ENCODE data around the gene TXNDC8.
A peak's percentile ranks its signal among the peaks of the same experiment; 100 is the strongest.
"Not testable (repeated sequence)": the region's sequence is repeated elsewhere in the genome, so short reads cannot be mapped to it uniquely, and the experiment has no call there.

Gene TXNDC8

DNA sequence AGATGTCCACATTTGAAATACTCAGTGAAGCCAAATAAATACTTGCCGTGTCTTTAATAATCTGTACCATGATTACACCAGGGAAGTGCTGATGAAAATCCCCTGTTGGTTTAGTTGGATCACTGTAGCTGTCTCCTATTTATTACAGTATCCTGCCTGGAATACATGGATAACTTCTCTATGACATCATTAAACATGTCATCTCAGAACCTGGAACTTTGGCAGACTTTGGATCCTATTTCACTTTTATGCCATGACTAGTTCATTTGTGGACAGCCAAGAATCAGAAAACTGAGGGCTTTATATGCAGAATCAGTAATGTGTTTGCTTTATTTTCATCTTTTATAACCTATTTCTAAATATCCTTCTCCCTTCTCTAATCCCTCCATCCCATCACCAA lies at the start of gene TXNDC8:
TSS of gene TXNDC8 (minus strand) at position 137 of the 400 bp plus-strand sequence.
- DNase-seq (ENCODE audit: low spot score): peak; percentile 45

DNA sequence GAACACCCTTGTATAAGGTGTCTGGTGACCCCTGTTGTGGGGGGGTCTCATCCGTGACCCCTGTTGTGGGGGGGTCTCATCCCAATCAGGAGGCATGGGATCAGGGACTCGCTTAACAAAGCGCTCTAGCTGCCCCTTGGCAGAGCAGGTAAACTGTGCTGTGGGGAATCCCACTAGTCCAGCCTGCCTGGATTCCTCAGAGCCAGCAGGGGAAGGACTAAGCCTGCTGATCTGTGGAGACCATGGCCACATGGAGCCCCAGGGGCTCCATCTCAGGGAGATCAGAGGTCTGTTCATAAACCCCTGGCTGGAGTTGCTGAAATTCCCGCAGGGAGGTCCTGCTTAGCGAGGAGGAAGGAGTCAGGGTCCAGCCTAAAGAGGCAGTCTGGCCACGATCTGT lies 45.8 kb upstream of the TXNDC8 start:
- DNase-seq (ENCODE audit: low spot score): no peak

DNA sequence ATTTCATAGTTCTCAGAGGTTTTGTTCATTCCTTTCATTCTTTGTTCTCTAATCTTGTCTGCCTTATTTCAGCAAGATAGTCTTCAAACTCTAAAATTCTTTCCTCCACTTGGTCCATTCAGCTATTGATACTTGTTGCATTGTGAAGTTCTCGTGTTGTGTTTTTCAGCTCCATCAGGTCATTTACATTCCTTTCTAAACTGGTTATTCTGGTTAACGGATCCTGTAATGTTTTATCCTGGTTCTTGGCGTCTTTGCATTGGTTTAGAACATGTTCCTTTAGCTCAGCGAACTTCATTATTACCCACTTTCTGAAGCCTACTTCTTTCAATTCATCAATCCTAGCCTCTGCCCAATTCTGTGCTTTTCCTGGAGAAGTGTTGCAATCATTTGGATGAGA lies 45.1 kb upstream of the TXNDC8 start:
- DNase-seq (ENCODE audit: low spot score): no peak

DNA sequence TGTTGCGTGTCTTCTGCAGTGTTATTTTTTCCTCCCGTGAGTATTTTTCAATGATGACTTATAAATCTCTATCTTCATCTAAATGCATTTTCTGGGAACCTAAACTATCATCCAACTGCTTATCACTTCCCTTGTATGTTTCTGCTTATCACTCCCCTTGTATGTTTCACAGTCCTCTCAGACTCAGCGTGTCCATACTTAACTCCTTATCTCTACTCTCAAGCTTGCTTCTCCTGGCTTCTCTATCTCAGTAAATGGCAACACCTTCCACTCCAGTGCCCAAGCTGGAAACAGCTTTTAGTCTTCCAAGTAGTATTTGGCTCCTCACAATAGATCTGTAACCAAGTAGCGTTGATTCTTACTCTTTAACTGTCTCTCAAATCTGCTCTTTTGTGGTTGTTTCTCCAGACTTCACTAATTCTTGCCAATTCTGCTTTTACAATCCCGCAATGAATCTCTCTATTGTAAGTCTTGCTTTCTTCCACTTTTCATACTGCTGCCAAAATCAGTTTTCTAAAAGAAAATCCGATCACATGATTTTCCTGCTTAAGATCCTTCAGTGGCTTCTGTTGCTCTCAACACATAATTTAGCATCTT lies 33.8 kb upstream of the TXNDC8 start:
- DNase-seq (ENCODE audit: low spot score): no peak

DNA sequence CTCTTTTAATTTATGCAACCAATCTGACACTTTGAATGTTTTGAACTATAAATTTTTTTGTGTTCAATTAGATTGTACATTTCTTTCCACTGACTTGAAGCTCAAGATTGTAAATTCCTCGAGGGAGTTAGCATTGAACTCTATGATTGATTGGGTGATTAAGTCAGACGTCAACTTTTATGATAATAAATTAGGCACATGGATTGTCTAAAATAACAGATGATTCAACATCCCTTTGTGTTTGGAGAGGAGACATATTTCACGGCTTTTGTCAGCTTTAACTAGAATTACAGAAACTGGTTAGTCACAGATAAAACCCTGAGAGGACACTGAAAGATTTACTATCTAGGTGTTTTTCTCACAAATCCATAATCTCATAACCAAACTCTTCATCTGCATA lies 32.7 kb upstream of the TXNDC8 start:
- peak; percentile 11 for DNase-seq (ENCODE audit: low spot score)

DNA sequence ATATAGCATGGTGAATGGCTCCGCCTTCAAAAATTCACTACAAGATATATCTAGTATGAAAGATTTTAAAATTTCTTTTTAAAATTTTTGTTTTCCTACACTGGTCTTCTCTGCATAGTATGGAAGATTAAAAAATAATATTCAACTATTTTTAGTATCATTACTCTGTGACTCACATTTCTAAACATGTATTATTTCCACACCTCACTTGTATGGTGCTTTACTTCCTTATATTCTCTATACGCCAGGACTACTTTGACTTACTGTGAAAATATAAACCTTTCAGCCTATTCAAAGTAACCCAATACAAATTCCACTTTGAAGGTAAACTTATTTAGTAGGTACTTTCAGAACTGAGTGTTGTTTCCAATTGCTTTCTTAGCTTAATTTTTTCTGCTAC lies 26.8 kb upstream of the TXNDC8 start:
- DNase-seq (ENCODE audit: low spot score): no peak

DNA sequence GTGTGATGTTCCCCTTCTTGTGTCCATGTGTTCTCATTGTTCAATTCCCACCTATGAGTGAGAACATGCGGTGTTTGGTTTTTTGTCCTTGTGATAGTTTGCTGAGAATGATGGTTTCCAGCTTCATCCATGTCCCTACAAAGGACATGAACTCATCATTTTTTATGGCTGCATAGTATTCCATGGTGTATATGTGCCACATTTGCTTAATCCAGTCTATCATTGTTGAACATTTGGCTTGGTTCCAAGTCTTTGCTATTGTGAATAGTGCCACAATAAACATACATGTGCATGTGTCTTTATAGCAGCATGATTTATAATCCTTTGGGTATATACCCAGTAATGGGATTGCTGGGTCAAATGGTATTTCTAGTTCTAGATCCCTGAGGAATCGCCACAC lies 21.3 kb upstream of the TXNDC8 start:
- DNase-seq (ENCODE audit: low spot score): not testable (repeated sequence)

DNA sequence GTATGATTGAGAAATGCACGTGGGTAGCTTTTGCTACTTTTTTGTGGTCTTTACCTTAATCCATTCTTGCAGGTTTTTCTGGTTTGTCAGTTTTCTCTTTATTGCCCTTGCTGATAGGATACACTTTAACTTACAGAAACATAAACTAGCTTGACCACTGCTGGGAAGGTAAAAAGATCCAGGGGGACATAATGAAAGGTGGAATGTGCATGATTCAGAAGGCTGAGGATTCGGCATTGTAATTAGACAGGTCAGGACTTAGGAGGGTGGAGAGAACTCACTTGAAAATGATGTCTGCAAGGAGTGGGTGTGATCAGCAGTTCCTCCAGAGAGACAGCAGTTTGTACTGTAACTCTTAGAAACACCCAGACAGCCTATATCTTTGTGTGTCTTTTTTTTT lies 19.8 kb upstream of the TXNDC8 start:
- DNase-seq (ENCODE audit: low spot score): no peak

DNA sequence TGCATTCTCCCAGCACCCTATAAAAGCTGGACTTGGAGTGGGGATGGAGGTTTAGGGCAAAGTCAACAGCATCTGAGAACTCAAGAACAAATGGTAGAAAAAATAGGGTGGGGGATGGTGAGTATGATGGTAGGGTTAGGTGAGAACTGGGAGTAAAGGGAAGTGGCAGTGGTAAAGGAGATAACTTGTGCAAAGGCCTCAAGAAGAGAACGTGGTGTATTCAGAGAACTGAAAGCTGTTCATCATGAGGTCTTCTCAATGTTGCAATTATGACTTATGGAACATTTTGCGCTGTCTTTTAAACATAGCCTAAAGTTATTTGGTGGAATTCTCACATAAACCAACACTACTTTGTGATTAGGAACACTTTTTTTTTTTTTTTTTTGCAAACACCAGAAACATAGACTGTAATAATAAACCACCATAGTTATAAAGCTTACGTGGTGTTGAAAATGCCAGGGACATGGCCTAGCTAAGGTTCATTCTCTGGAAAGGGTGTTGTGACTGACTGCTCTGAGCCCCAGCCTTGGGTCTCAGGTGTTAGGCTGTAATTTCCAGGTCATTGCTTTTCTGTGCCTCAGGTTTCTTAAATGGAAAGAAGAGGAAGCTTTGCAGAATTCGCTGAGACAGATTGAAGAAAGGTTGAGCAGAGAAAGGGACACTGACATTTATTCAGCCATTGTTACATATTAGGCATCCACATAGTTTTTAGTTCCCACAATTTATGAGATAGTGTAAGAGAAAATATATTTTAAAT lies 19.2 kb upstream of the TXNDC8 start:
- DNase-seq (ENCODE audit: low spot score): no peak

DNA sequence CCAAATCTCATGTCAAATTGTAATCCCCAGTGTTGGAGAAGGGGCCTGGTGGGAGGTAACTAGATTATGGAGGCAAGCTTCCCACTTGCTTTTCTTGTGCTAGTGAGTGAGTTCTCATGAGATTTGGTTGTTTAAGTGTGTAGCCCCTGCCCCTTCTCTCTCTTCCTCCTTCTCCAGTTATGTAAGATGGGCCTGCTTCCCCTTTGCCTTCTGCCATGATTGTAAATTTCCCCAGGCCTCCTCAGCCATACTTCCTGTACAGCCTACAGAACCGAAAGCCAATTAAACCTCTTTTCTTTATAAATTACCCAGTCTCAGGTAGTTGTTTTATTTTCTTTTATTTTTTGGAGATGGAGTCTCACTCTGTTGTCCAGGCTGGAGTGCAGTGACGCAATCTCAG lies 18.2 kb upstream of the TXNDC8 start:
- no peak for DNase-seq (ENCODE audit: low spot score)

DNA sequence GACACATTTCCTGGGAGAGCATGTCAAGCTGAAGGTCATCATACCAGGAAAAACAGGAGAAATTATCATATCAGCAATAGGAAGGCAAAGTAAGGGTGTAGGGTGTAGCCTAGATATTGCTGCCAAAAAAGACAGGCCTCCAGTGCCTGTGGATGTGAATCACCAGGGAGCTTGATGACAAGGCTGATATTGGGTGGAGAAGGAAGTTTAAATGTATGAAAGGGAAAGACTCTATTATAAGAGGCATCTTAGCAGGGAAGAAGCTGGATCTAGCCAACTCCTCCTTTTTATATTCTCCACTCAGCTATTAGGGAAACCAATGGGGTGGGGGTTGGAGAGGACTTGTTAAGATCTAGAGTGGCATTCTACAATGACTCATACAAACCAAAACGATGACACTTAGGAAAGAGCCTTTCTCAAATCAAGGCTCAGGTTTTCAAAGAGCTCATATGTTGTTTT lies 13.4 kb upstream of the TXNDC8 start:
- peak; percentile 82 for DNase-seq (ENCODE audit: low spot score)

DNA sequence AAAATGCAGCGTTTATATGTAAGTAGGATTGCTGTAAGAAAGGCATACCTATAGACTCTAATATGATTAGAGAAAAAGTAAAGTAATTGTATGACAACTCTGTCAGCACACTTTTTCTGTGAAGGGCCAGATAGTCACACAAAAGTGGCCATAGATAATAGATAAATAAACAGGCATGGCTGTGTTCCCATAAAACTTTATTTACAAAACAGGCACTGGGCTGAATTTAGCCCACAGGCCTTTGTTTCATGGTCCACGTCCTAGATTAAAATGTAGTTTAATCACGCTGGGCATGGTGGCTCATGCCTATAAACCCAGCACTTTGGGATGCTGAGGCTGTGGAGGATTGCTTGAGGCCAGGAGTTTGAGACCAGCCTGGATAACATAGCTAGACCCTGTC lies 8.7 kb upstream of the TXNDC8 start:
- DNase-seq (ENCODE audit: low spot score): no peak

DNA sequence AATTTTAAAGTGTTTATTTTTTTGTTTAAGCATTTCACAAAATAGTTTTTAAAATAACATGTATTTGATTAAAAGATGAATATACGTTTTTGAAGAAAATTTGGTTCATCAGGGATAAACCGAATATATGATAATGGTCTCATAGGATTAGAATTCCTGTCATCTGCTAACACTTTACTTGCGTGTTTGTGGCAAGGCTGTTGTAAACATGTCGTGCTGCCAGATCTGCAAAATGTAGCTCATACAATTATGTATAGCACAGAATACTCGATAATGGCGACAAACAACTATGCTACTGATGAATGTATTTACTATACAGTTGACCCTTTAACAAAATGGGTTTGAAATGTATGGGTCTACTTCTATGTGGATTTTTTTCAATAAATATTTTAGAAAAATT lies 7.2 kb upstream of the TXNDC8 start:
- DNase-seq (ENCODE audit: low spot score): no peak

DNA sequence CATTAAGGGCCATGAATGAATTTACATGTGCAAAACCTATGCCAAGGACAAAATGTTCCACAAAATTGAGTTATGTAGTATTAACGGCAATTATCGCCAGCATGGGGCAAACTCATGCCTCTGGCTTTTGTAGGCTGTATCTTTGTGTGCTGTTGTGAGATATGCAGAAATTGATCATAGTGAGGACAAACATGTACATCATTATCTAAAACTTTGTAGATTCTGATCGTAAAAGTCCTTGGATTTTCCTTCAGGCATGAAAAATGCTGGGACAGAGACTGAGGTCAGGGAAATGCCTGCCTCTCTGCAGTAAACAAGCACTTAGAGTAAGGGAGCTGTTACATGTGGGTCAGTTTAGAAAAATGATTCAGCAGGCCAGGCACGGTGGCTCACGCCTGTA lies 5.9 kb upstream of the TXNDC8 start:
- DNase-seq (ENCODE audit: low spot score): no peak

DNA sequence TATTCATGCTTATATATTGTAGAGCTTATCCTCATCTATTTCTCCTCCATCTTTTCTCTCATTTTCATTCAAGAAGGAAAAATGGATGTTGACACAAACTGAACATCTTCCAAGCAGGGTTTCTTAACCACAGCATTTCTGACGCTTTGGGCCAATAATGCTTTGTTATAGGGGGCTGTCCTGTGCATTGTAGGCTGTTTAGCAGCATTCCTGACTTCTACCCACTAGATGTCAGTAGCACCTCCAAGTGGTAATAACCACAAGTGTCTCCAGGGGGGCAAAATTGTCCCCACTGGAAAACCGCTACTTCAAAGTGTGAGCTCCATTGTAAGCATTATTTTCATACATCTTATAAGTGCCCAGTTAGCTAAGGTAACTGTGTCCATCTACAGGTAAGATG lies 2.6 kb upstream of the TXNDC8 start:
- DNase-seq (ENCODE audit: low spot score): no peak

DNA sequence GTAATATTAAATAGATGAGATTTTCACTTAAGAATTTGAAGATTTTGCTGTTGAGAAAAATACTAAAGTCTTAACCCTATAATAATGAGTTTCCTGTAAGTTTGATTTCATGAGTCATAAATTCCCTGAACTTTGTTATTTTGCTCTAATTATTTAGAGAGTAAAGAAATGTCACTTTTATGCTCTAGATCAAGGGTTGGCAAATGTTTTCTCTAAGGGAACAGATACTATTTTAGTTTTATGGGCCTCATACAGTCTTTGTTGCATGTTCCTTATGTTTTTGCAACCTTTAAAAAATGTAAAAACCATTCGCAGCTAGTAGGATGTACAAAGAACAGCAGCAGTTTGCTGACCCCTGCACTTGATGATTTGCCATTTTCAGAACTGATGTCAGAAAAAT lies 480 bp upstream of the TXNDC8 start:
- DNase-seq (ENCODE audit: low spot score): no peak

DNA sequence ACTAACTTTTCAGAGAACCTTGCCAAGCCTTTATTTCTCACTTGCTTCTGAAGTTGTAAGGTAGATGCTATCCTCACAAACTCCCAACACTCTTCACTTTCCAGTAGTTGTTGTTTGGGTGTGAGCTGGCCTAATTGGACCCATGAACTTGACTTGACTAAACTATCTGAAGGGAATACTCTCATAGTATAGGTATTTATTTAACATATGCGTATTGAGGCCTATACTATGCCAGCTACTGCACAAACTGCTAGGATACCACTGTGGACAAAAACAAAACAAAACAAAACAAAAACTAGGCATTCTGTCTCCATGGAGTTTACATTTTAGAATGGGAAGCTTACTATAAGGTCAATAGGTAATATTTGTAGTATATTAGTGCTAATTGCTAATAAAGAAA lies 1.3 kb downstream of the TXNDC8 start:
- no peak for DNase-seq (ENCODE audit: low spot score)

DNA sequence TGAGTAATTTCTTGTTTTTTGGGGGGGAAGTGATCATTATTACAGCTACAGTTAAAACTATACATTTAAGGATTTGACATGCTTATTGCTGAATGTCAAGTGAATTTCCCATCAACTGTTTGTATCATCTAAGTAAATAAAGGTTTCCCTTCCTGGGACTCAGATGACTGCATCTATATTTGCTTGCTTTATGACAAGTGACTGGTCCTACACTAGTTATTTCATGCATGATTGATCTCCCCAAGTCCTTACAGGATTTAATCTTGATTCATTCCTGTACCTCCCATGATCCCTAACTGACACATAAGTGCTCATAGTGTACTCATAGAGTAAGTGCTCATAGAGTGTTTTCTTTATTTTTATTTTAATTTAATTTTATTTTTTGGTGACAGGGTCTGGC lies 2.8 kb downstream of the TXNDC8 start:
- no peak for DNase-seq (ENCODE audit: low spot score)

DNA sequence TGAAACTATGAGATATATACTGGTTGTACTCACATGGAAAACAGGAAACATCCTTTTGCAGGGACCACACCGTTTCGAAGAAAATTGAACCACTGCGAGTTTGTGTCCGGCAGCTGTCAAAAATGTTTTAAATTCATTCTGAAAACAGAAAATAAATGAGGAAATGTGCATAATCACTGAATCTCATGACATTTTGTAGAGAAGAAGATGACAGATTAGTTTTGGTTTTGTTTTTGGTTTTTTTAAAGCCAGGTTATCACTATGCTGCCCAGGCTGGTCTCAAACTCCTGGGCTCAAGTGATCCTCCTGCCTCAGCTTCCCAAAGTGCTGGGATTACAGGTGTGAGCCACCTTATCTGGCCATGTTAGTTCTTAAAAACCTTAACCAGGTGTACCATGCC lies 3.5 kb downstream of the TXNDC8 start:
- DNase-seq (ENCODE audit: low spot score): no peak

DNA sequence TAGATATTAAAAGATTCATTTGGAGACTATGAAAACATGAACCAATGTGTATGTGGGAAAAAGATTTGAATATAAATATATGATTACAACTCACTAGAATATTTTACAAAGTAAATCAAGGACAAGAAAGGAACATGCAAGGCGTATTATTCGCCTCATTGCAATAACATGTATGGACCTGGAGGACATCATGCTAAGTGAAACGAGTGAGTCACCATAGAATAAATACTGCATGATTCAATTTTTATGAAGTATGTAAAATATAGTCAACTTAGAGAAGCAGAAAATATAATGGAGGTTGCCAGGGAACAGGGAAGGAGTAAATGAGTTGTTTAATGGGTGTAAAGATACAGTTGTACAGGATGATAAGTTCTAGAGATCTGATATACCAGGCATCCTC lies 4.9 kb downstream of the TXNDC8 start:
- DNase-seq (ENCODE audit: low spot score): no peak

DNA sequence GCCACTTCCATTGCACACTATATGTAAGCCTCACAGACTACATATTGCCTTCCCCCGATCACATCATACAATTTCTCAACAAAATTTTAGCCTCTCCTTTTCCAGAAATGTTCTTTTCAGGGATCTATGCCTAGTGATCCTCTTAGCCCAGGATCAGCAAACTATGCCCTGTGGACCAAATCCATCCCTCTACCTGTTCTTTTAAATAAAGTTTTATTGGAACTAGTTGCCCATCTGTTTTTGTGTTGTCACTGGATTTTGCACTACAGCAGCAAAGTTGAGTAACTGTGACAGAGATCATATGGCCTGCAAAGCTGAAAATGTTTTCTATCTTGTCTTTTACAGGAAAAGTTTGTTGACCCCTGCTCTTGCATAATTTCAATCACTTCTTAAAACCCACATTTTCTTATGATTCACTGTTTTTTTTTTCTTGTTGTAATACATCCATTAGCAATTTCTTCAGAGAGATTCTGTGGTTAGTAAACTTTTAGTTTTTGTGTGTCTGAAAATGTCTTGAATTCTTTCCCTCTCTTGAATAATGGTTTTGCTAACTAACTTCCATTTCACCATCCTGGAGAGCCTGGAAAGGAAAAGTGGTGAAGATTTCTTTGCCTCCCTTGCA lies 7.1 kb downstream of the TXNDC8 start:
- DNase-seq (ENCODE audit: low spot score): peak; percentile 25

DNA sequence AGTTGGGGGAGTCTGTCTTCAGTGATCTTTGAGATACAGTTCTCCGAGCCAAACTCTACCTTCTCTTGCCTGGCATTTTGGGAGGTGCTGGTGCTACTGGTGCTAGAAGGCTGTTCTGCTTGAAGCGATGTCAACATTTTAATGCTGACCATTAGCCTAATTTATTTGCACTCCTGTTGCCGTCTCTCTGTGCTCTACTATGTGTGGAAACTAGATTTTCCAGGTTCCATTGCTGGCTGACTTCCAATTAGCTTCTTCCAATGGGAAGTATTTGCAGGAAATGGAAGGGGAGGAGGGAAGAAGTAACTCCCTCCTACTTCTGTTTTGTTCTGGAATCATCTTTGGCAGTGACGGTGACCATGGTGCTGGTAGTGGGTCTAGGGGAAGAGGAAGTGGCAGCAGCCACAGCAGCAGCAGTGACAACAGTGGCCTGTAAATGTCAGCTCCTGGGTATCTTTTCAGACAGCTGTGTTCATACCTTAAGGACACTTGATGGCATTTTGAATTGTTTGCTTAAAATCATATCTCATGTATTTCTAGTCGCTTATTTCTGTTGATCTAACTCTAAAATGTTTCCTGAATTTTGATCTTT lies 7.9 kb downstream of the TXNDC8 start:
- DNase-seq (ENCODE audit: low spot score): no peak

DNA sequence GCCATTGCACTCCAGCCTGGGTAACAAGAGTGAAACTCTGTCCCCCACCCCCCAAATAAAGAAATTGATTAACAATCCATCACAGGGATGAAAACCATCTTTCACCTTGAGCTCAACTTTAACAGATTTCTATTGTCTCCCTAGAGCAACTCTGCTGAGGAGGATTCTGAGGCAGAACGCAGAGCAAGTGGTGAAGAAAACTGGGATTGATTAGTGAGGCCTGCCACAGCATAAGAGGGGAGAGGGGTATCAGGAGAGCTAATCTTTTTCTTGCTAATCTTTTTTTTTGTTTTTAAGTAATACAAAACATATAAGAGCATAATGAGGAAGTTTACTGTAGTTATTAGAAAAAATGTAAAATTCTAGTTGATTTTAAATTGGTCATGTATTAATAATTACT lies 8.9 kb downstream of the TXNDC8 start:
- DNase-seq (ENCODE audit: low spot score): no peak

Data from AG08395 (cell line).